Activated CD4-positive, alpha-beta T cell treated with anti-CD3 and anti-CD28 coated beads, Interleukin-2, amount 10 ng/mL, durations not matched to agents 7 days and 5 days (primary cell): Measurements from ENCODE around the gene LAGE3. TPM values are rescaled to one million over a fixed set of nuclear protein-coding genes. Genes with fewer than 3 reads are reported as not detected.

Source experiments
- CTCF ChIA-PET: fragments of 350-600 bp; sonication (Branson Sonifier 250); formaldehyde crosslinking; loops from one replicate; lab custom pipeline; 2021; ENCODE audit warnings: antibody characterized with exemption; lab: Charles Lee
- POLR2A ChIA-PET: fragments of 350-600 bp; sonication (Branson Sonifier 250); formaldehyde crosslinking; loops from one replicate; lab custom pipeline; 2021; ENCODE audit warnings: antibody characterized with exemption; lab: Charles Lee
- DNase-seq: peaks from one replicate; pipeline ENCODE4 v3.0.0-alpha.2; 2020
- H3K27ac Mint-ChIP-seq: one replicate; pipeline ENCODE4 v1.8.0; 2021; ENCODE audit warnings: mild to moderate bottlenecking, moderate library complexity, mixed read lengths
- H3K27me3 Mint-ChIP-seq: one replicate; pipeline ENCODE4 v1.8.0; 2021; ENCODE audit warnings: mixed read lengths
- H3K36me3 Mint-ChIP-seq: one replicate; pipeline ENCODE4 v1.8.0; 2021; ENCODE audit warnings: low read depth, mixed read lengths
- H3K4me1 Mint-ChIP-seq: one replicate; pipeline ENCODE4 v1.8.0; 2021; ENCODE audit warnings: mixed read lengths
- H3K4me3 Mint-ChIP-seq: one replicate; pipeline ENCODE4 v1.8.0; 2021; ENCODE audit warnings: mild to moderate bottlenecking, moderate library complexity, mixed read lengths
- H3K9me3 Mint-ChIP-seq: one replicate; pipeline ENCODE4 v1.8.0; 2021; ENCODE audit warnings: mixed read lengths
- microRNA-seq: library from miRNA; unstranded; fragments of <30 nt; microRNA quantifications from one replicate; pipeline ENCODE4 v1.2.0, GENCODE V29; 2021; ENCODE audit warnings: borderline microRNAs expressed, borderline replicate concordance
- total RNA-seq, 2 experiments: library from RNA; stranded (reverse); gene quantifications; one replicate each; pipeline ENCODE4 v1.2.3, GENCODE V29; 2021

Gene LAGE3
- total RNA-seq, 2 experiments from 2014 or later, result 43.2 to 47.9 TPM

DNA sequence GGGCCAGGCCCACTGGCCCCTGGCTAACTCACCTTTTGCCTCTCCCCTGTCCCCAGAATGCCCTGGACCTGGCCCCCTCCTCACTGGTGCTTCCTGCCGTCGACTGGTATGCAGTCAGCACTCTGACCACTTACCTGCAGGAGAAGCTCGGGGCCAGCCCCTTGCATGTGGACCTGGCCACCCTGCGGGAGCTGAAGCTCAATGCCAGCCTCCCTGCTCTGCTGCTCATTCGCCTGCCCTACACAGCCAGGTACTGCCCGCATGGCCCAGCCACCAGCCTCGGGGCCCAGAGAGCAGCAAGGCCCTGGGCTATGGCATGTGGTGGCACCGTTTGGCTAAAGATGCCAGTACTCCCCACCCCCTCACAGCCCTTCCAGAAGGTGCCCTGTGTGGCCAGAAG, 46.9 kb downstream of the LAGE3 start:
- Mint-ChIP-seq H3K4me3 (no peak overlapping the region), H3K27ac (no peak overlapping the region), H3K9me3 (no peaks in the 10 kb centered on the region), H3K36me3 (peaks cover 19% of the 10 kb centered on the region), H3K4me1 (peaks cover 30% of the 10 kb centered on the region), H3K27me3 (no peaks in the 10 kb centered on the region)
- POLR2A ChIA-PET, result no interaction called here
- no peak for DNase-seq
- CTCF ChIA-PET, result no interaction called here

DNA sequence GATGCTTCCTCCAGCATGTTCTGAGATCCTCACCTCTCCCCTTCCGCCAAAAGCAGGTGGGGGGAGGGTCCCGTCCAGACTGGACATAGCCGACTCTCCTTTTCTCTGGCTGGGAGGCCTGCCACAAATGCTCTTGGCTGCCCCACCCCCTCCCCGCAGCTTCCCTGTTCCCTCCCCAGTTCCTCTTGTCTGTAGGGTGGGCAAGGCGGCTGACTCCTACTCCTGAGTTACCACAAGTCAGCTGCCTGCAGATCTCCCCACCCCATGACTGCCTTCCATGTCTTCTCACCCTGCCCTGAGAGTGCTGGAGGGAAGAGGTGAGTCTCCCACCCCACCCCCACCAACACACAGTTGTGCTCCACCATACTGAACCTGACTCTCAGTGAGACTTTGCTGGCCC, 47.7 kb downstream of the LAGE3 start:
- CTCF ChIA-PET, result interaction anchor here (0.5 kb wide), 1 partner anchor 43 kb away, joined by 3 read pairs; no protein-coding TSS in a partner anchor
- POLR2A ChIA-PET, result no interaction called here
- peaks cover 28% of the 10 kb centered on the region for H3K4me1 Mint-ChIP-seq
- DNase-seq, result no peak
- H3K27ac Mint-ChIP-seq, result no peak overlapping the region
- H3K4me3 Mint-ChIP-seq, result no peak overlapping the region
- peaks cover 18% of the 10 kb centered on the region for H3K36me3 Mint-ChIP-seq
- no peaks in the 10 kb centered on the region for H3K27me3 Mint-ChIP-seq
- H3K9me3 Mint-ChIP-seq, result no peaks in the 10 kb centered on the region

DNA sequence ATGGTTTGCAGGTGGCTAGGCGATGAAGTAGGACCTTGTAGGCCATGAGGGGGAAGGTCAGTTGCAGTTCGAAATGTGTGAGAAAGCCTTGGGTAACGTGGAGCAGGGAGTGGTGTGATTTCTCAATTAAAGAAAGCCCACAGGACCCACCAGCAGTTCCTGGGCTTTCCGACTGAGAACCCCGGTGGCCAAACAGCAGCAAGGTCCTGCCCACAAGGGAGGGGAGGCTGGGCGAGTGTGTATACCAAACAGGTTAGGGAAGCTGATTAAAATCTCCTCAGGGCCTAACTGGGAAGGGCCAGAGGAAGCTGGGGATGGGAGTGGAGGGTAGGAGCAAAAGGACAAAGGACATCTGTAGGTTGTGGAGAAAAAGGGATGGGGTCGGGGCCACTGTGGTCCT, 48.2 kb downstream of the LAGE3 start:
- Mint-ChIP-seq H3K9me3 (no peaks in the 10 kb centered on the region), H3K4me1 (peaks cover 24% of the 10 kb centered on the region), H3K27me3 (no peaks in the 10 kb centered on the region), H3K27ac (peak overlapping the region; percentile 27), H3K36me3 (peaks cover 15% of the 10 kb centered on the region), H3K4me3 (no peak overlapping the region)
- DNase-seq, result no peak
- ChIA-PET POLR2A (no interaction called here), CTCF (interaction anchor here (0.5 kb wide), 1 partner anchor 43 kb away, joined by 3 read pairs; no protein-coding TSS in a partner anchor)

DNA sequence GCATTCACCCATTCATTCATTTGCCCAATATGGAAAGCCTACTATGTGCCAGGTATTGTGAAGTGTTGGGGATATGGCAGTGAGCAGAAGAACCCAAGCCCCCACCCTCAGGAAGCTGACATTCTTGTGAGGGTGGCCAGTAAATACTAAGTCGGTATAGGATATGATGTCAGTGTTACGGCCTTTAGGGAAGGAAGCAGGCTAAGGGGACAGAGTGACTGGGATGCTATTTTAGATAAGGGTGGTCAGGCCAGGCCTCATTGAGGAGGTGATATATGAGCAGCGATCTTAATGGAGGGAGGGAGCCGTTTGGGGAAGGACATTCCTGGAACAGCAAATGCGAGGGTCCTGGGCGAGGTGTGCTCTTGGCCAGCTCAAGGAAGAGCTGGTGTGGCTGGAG, 48.6 kb downstream of the LAGE3 start:
- Mint-ChIP-seq H3K27me3 (no peaks in the 10 kb centered on the region), H3K27ac (peak overlapping the region; percentile 27), H3K9me3 (no peaks in the 10 kb centered on the region), H3K4me1 (peaks cover 23% of the 10 kb centered on the region), H3K4me3 (no peak overlapping the region), H3K36me3 (peaks cover 13% of the 10 kb centered on the region)
- no peak for DNase-seq
- ChIA-PET POLR2A (interaction anchor here (0.6 kb wide), 1 partner anchor 56 kb away, joined by 3 read pairs; the partner anchor contains the start of gene UBL4A), CTCF (no interaction called here)

DNA sequence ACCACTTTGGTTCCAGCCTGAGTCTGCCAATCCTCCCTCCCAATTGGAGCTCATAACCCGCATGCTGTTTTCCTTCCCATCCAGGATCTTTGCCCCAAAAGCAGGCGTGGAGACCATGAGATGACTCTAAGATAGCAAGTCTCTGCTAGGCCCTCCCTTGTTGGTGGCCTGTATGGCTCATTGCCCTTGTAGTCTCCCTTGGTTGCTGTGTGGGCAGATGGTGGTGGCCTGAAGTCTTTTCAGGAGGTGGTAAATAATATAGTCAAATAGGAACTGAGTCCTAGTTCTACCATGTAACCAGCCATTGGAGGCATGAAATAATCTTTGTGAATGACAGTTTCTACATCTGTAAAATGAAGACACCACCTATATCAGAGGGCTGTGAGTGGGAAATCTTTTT, 49.4 kb downstream of the LAGE3 start:
- Mint-ChIP-seq H3K27me3 (no peaks in the 10 kb centered on the region), H3K36me3 (peaks cover 9% of the 10 kb centered on the region), H3K9me3 (no peaks in the 10 kb centered on the region), H3K4me1 (peaks cover 23% of the 10 kb centered on the region), H3K4me3 (peak overlapping the region; percentile 77), H3K27ac (no peak overlapping the region)
- ChIA-PET CTCF (interaction anchor here (1.6 kb wide), 1 partner anchor 18 kb away, joined by 4 read pairs; the partner anchor contains the start of gene TAFAZZIN), POLR2A (interaction anchor here (0.6 kb wide), 1 partner anchor 57 kb away, joined by 3 read pairs; the partner anchor contains the start of gene UBL4A)
- DNase-seq, result no peak

DNA sequence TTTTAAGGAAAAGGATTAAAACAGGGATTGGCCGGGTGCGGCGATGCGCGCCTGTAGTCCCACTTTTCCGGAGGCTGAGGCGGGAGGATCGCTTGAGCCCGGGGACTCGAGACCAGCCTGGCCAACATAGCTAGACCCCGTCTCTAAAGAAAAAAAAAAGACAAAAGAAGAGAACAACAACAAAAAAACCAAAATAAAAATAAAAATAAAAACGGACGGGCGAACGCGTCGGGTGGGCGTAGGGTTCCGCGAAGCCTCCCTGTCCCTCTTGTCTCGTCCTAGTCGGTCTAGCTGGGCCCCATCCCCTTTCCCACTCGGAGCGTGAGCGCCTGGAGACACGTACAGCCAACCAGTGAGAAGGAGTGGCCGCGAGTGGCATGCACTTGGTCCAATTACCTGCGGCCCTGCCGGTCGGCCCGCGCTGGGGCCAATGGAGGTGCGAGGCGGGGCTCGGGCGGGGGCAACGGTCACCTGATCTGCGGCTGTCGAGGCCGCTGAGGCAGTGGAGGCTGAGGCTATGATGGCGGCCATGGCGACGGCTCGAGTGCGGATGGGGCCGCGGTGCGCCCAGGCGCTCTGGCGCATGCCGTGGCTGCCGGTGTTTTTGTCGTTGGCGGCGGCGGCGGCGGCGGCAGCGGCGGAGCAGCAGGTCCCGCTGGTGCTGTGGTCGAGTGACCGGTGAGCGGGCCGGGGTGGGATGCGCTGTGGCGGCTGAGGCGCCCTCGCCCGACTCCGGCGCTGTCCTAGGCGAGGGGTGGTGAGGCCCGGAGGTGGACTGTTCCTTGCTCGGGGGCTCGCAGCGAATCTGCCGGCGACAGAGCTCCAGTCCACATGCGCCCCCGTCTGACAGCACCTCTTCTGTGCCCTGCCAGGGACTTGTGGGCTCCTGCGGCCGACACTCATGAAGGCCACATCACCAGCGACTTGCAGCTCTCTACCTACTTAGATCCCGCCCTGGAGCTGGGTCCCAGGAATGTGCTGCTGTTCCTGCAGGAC, 50.6 kb downstream of the LAGE3 start, which contains the start of gene ATP6AP1:
Gene ATP6AP1, plus strand, starts transcription at position 502 of the 996 bp plus-strand sequence. Its CDS starts 16 bp downstream, at position 518.
- DNase-seq, result peak; percentile 90
- POLR2A ChIA-PET, result no interaction called here
- Mint-ChIP-seq H3K27ac (peak within 1 kb of the TSS; percentile 79), H3K27me3 (no peaks in the 10 kb centered on the region), H3K36me3 (peaks cover 8% of the 10 kb centered on the region), H3K4me3 (peak within 1 kb of the TSS; percentile 77), H3K9me3 (no peaks in the 10 kb centered on the region), H3K4me1 (peaks cover 28% of the 10 kb centered on the region)
- CTCF ChIA-PET, result interaction anchor here (0.8 to 1.6 kb wide), 3 partner anchors 11 to 17 kb away, joined by 3 to 4 read pairs (median 4); partner anchors contain the start of gene TAFAZZIN

Small RNAs within 50 kb of the gene (microRNA-seq; reads per million reads assigned to microRNA genes)
- gene MIR6858, result 0.63 reads per million

Other genes starting within 250 kb of the LAGE3 start
- gene OPN1MW3, start 221.7 kb downstream of the LAGE3 start, total RNA-seq, result not detected
- gene TEX28, start 184.2 kb downstream of the LAGE3 start, total RNA-seq, result not detected
- 1 to 10 TPM; 4.2 to 5.2 TPM for gene TKTL1, start 183.5 kb downstream of the LAGE3 start, total RNA-seq
- 1,000 to 10,000 TPM; 1,440 to 1,524 TPM for gene FLNA, start 104.6 kb downstream of the LAGE3 start, total RNA-seq
- gene EMD, start 100.0 kb downstream of the LAGE3 start, total RNA-seq, result 10 to 100 TPM; 52.1 to 59.9 TPM
- 1,000 to 10,000 TPM; 1,884 to 2,727 TPM for gene RPL10, start 80.9 kb downstream of the LAGE3 start, total RNA-seq
- 10 to 100 TPM; 21.8 to 24.3 TPM for gene DNASE1L1, start 70.0 kb downstream of the LAGE3 start, total RNA-seq
- gene TAFAZZIN, start 67.7 kb downstream of the LAGE3 start, total RNA-seq, result 100 to 1,000 TPM in 1 of 2 experiments, 10 to 100 TPM in 1; 86.6 to 104 TPM
- 10 to 100 TPM; 46.1 to 46.9 TPM for gene ATP6AP1, start 50.6 kb downstream of the LAGE3 start, total RNA-seq
- gene GDI1, start 42.1 kb downstream of the LAGE3 start, total RNA-seq, result 100 to 1,000 TPM; 118 to 123 TPM
- gene FAM50A, start 35.1 kb downstream of the LAGE3 start, total RNA-seq, result 10 to 100 TPM; 54.3 to 66.9 TPM
- 10 to 100 TPM; 26.2 to 28.3 TPM for gene PLXNA3, start 21.0 kb downstream of the LAGE3 start, total RNA-seq
- 10 to 100 TPM; 46.4 to 47.3 TPM for gene UBL4A, start 7.3 kb upstream of the LAGE3 start, total RNA-seq
- gene SLC10A3, start 11.3 kb upstream of the LAGE3 start, total RNA-seq, result 10 to 100 TPM; 21.7 to 26.0 TPM
- 10 to 100 TPM; 34.4 to 38.6 TPM for gene FAM3A, start 37.0 kb upstream of the LAGE3 start, total RNA-seq
- 10 to 100 TPM; 64.7 to 69.4 TPM for gene G6PD, start 67.6 kb upstream of the LAGE3 start, total RNA-seq
- gene IKBKG, start 68.3 kb upstream of the LAGE3 start, total RNA-seq, result 10 to 100 TPM; 41.5 to 46.0 TPM
- gene CTAG1A, start 105.9 kb upstream of the LAGE3 start, total RNA-seq, result not detected
- gene CTAG1B, start 140.0 kb upstream of the LAGE3 start, total RNA-seq, result not detected
- not detected for gene CTAG2, start 174.3 kb upstream of the LAGE3 start, total RNA-seq